Activated effector memory CD4-positive, alpha-beta T cell treated with Interleukin-2 at 50 U/mL for 16 hours (primary cell): ENCODE data around the gene PLCE1.
"Not testable (repeated sequence)": the region's sequence is repeated elsewhere in the genome, so short reads cannot be mapped to it uniquely, and the experiment has no call there.

Experiments
- DNase-seq: peaks from one replicate; pipeline ENCODE4 v3.0.0-alpha.2; 2020

PLCE1 gene

GRCh38 chr10:93993782-93994437, at the start of gene PLCE1:
TSS of gene PLCE1 (plus strand) at chr10:93993931. CDS start at chr10:94031047, 37,116 bp downstream.
- DNase-seq = no peak

- DNase-seq = no peak
Observed at GRCh38 chr10:93945819-93946218, 47.9 kb upstream of the PLCE1 start.

GRCh38 chr10:93947055-93947454, 46.7 kb upstream of the PLCE1 start:
- DNase-seq = no peak

- DNase-seq = no peak
Observed at GRCh38 chr10:93947524-93947923, 46.2 kb upstream of the PLCE1 start.

DNA sequence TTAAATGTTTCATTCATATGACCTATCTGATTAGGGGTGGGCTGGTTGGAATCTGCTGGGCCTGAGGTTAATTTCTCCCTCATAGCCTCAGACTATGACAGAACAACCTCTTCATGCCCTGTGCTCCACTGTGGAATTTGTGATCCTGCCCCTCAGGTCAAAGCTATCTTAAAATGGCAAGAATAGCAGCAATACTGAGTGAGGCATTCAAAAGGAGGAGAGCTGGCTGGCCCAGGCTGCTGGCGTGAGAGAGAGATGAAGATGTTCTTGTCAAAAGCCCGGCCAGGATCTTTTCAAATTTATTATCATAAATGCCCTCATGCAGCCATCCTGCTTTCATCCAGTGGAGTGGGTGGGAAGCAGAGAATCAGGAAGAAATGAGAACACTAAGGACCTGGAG, 41.8 kb upstream of the PLCE1 start:
- DNase-seq = no peak

DNA sequence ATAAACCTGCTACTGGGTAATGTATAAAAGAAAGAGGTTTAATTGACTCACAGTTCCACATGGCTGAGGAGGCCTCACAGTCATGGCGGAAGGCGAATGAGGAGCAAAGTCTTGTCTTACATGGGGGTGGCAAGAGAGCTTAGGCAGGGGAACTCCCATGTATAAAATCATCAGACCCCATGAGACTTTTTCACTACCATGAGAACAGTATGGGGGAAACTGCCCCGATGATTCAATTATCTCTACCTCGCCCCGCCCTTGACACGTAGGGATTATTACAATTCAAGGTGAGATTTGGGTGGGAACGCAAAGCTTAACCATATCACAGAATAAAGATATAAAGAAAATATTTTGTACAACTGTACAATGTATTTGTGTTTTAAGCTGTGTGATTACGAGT, 39.4 kb upstream of the PLCE1 start:
- DNase-seq = no peak

DNA sequence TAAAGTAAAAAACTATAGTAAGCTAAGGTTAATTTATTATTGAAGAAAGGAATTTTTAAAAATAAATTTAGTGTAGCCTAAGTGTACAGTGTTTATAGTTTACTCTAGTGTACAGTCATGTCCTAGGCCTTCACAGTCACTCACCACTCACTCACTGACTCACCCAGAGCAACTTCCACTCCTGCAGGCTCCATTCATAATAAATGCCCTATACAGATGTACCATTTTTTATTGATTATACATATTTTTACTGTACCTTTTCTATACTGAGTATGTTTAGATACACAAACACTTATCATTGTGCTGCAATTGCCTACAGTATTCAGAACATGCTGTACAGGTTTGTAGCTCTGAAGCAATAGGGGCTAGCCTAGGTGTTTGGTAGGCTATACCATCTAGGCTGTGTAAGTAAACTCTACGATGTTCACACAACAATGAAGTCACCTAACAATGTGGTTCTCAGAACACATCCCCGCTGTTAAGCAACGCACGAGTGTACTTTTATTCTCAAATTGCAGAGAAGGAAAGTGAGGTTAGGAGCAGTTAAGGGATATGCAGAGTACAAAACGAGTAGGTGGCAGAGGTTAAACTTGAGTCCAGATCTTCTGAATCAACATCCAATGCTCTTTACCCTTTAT, 38.9 kb upstream of the PLCE1 start:
- no peak for DNase-seq

- no peak for DNase-seq
Observed at GRCh38 chr10:93958834-93959233, 34.9 kb upstream of the PLCE1 start.

DNA sequence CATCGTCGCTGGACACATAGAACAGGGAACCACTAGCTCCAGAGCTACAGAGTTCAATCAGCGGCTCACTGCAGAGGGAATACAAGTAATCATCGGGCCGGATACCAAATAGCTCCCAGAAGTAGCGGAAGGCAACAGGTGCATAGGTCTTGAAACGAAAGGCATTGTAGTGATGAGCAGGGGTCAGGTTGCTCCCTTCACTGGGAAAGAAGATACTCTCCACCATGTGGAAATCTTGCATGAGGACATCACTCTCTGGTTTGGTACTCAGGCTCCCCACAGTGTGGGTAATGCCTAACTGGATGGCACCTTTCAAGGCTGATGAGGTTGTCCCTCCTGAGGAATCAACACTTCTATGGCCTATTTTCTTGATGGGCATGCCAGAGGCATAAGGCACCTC, 32.7 kb upstream of the PLCE1 start:
- not testable (repeated sequence) for DNase-seq

DNA sequence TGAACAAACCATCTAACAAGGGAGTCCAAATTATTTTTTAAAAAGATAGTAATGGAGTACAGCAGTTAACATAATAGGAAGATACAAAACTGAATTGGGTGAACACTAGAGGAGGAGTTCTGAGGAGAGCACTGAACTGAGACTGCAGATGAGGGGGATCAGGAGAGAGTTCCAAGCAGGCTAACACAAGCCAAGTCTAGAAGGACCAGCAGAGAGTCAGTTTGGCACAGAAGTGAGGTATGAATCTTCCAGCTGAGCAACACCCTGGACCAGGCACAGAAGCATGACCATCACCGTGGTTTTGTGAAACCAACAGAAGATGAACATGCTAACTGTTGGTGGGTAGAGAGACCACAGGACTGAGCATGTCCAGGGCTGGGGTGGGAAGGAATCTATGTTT, 30.8 kb upstream of the PLCE1 start:
- DNase-seq = no peak

DNA sequence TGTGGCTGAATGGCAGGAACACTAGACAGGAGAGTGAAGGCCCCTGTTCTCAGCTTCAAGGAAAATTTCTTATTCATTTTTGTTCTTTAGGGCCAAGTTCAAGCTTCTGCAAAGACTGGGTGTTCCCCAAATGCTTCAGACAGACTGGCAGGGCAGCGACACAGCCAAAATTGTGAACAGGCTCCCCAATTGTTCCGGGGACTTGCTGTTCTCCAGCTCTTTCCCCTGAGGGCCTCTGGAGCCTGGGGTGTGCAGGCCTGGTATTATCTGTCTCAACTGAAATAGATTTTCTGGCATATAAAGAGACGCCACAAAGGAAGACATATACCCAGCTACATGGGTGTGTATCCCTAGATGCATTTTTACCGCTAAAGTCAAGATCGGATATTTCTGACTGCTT, 30.3 kb upstream of the PLCE1 start:
- DNase-seq = no peak

- no peak for DNase-seq
Observed at GRCh38 chr10:93965911-93966310, 27.8 kb upstream of the PLCE1 start.

DNA sequence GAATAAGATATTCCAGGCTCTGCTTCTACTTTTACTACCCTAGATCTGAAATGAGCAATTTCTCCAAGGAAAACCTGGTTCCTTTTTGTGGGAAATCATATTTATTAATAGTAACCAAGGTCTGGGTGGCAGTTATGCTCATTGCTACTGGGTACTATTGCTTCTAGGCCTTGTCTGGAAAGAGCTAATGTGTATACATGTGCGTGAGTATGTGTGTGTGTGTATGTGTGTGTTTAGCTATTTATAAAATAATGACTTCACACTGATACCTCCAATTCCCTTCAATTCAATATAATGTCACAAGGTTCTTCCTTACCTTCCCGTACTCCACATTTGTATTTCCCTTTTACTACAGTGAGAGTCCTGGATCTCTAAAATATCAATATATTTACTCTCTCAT, 26.0 kb upstream of the PLCE1 start:
- no peak for DNase-seq

DNA sequence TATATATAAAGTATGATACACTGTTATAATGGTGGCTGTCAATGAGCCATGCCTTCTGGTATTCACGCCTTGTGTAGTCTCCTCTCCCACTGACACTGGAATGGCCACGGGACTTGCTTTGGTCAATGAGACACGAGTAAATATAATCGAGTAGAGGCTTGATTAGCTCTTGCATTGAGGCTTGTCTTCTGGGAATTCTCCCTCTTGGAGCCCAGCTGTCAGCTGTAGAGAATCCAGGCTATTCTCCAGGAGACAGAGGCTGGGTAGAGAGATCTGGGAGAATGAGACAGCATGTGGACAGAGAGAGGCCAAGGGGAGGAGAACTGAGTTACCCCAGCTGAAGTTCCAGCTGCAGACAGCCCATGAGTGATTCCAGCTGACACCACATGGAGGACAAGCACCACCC, 25.2 kb upstream of the PLCE1 start:
- DNase-seq = no peak

DNA sequence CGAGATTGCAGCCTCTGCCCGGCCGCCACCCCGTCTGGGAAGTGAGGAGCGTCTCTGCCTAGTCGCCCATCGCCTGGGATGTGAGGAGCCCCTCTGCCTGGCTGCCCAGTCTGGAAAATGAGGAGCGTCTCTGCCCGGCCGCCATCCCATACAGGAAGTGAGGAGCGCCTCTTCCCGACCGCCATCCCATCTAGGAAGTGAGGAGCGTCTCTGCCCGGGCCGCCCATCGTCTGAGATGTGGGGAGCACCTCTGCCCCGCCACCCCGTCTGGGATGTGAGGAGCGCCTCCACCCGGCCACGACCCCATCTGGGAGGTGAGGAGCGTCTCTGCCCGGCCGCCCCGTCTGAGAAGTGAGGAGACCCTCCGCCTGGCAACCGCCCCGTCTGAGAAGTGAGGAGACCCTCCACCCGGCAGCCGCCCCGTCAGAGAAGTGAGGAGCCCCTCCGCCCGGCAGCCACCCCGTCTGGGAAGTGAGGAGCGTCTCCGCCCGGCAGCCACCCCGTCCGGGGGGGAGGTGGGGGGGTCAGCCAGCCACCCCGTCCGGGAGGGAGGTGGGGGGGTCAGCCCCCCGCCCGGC, 23.2 kb upstream of the PLCE1 start:
- DNase-seq = not testable (repeated sequence)

GRCh38 chr10:93973748-93974445, 19.8 kb upstream of the PLCE1 start:
- no peak for DNase-seq

- no peak for DNase-seq
Observed at GRCh38 chr10:93977442-93977841, 16.3 kb upstream of the PLCE1 start.

DNA sequence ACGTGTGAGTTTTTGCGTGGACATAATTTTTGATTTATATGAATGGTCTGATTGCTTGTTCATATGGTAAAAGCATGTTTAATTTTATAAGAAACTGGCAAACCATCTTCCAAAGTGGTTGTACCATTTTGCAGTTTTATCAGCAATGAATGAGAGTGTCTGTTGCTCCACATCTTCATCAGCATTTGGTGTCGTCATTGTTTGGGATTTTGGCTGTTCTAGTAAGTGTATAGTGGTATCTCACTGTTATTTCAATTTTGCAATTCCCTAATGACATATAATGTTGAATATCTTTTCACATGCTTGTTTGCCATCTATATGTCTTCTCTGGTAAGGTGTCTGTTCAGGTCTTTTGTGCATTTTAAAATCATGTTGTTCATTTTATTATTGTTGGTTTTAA, 13.2 kb upstream of the PLCE1 start:
- no peak for DNase-seq

- DNase-seq = no peak
Observed at GRCh38 chr10:93991114-93991513, 2.6 kb upstream of the PLCE1 start.

DNA sequence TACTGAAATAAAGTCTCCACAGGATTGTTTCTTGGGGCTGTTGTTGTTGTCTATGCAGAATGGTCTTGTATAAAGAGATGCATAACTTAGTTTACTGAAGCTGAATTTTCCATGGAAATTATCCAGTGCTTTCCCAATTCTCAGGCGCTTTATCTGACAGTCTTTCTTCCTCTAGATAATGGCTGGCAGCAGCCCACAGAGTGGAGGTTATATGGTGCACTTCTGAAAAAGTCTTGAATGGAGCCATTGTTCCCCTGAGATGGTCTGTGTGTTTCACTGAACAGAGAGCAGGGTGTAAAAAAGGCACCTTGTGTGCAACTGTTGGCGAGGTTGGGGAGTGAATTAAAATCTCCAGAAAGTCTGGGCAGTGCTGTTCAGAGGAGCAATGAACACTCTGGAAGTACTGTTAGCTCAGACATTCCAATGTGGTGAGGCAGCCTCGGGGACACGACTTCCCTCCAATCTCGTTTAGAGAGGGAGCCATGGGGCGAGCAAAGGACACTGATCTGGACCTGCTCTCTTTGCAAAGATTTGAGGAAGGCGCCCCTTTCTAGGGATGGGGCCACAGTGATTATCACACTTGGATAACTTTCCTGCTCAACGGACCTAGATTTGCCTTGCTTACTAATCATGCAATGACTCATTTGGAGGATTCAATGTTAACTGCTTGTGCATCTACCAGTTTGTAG, 2.0 kb upstream of the PLCE1 start:
- DNase-seq = no peak

DNA sequence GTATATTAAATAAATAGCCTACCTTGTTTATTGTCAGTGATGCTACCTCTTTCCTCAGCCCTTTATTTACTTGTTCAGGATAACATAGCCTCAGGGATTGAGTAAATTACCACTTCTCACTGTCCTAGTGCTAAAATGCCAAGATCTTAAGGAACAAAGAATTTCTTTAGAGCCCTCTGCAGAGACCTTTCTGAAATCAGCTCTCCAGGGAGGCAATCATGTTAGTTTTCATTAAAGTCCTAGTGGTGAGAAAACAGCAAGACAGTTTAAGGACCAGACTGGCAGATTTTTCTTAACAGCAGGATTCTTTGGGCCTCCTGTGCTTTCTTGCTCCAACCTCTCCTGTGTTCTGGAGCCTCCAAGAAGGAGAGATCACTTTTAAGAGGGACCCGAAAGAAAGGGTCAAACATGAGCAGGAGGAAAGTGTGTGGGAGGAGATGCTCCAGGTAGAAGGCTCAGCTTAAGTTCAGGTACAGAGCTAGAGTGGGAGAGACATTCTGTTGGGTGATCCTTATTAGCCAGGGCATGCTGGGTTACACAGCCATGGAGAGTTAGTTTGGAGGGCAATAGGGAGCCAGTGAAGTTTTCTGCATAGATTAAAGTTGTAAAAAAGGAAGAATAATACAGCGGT, 1.2 kb upstream of the PLCE1 start:
- DNase-seq = no peak

DNA sequence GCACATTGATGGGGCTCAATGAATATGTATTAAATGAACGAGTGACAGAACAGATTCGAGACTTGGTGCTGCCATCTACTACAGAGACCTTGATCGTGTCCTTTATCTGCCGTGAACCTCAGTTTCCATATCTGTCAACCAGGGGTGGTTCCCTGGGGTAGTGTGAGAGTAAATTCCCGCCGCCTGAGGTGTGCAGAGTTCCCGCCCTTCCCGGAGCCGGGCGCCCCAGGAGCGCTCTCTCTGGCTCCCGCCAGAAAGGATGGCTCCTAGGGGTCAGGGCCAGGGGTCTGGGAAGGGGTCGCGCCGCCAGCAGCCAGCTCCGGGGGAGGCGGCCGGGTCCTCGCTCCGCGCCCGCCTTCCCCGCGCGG, 333 bp upstream of the PLCE1 start:
- DNase-seq = no peak

DNA sequence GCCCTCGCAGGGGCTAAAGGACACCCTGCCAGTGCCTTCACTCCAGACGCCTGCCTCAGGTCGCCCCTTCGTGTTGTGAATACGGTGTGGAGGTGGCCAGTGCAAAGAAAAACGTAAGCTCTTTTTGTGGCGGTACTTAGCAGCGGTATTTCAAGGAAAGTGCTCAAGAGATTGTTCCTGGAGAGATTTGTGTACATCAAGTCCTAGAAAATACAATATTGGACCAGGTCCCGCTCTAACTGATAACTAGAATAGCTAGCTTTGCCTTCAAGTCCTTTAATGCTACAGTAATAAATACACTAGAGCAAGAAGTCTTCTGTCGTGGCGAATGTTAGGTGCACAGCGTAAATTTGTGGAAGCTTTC, 689 bp downstream of the PLCE1 start:
- no peak for DNase-seq
